NCI-H146 treated with DMSO at 0.1 percent for 48 hours (cell line): ENCODE data around the gene SLC6A17.
A peak's percentile ranks its signal among the peaks of the same experiment; 100 is the strongest.

ENCODE experiments used
- DNase-seq: peaks from one replicate; lab custom pipeline; 2025; ENCODE audit not compliant: unreplicated experiment; lab: John Stamatoyannopoulos, UW

SLC6A17 gene

GRCh38 chr1:110218137-110218536 is 67.8 kb downstream of the SLC6A17 start:
- DNase-seq = no peak

DNA sequence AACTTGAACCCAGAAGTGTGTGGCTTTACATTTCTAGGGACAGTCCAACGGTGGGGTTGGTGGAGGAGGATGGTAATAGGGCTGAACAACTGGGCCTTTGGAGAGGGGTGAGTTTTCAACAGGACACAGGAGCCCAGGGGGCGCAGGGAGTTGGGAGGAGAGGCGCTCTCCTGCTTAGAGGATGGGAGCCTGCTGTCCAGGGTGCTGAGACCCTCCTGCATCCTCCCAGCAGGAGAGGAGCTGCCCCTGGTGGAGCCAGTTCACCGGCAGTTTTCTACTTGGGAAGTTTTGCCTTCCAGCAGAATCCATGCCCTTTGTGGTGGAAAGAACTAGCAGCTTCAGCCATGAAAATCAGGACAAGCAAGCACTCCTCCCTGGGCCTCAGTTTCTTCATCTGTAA is 68.4 kb downstream of the SLC6A17 start:
- no peak for DNase-seq

DNA sequence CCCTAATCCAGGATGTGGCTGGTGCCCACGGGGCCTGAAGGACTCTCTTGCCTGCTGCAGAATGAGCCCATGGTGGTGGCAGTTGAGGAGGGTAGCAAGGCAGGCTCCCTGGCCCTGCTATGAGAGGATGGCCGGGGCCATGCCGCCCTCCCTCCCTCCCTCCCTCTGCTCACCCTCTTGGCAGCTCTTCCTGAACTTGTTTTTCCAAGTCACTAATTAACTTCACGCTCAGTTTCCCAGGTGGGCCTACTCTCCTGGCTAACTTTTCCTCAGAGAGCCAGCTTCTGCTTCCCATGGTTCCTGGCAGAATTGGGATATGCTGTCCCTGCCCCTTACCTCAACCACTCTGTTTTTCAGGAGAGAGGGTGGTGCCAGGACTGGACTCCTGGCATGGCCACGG is 70.0 kb downstream of the SLC6A17 start:
- DNase-seq = no peak

DNA sequence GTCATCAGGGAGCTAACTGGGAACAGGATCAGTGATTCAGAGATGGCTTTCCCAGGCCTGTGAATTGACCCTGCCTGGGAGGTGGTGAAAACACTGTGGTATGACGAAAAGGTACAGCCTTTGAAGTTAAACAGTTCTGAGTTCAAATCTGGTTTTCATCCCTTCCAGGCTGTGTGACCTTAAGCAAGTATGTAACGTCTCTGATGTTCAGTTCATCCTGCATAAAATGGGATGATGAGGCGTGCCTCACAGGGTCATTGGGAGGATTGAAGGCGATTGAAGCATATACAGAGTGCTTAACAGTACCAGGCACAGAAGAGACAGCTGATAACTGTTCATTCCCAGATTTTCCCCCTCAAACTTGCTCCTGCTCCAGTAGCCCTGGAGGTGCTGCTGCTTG is 70.8 kb downstream of the SLC6A17 start:
- no peak for DNase-seq

DNA sequence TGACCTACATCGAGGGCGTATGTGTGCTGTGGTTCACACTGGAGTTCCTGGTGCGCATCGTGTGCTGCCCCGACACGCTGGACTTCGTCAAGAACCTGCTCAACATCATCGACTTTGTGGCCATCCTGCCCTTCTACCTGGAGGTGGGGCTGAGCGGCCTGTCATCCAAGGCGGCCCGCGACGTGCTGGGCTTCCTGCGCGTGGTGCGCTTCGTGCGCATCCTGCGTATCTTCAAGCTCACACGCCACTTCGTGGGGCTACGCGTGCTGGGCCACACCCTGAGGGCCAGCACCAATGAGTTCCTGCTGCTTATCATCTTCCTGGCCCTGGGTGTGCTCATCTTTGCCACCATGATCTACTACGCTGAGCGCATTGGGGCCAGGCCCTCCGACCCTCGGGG is 72.8 kb downstream of the SLC6A17 start:
- no peak for DNase-seq

GRCh38 chr1:110223581-110223980 is 73.3 kb downstream of the SLC6A17 start:
- DNase-seq = no peak

DNA sequence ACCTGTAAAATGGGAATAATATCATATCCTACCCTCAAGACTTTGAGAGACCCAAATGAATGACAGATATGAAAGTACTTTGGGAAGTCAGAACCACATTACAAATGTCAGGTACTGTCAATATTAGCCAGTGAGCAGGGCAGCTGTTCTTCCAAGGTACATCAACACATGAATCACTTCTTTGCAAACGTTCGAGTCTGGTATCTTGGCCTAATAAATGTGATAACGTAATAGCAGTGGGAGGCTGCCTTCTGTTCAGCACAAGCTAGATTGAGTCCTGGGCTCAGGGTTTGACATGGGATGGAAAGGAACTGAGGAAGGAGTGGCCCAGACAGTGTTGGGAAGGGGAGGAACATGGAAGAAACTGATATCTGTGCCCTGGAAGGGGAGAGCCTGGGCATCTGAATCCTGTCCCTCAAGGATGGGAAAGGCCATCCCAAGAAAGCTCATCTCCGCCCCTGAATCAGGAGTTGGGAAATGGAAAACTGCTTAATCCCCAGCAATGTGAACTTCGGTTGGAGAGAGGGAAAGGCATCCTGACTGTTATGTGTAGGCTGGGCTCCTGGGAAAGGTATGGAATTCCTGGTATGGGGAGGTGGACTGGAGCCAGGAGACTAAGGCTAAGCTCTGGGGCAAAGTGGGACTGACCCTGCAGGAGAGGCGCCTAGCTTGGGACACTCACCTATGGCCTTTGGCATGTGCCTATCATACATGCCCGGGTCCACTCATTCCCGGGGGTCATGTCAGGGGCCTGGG is 74.1 kb downstream of the SLC6A17 start:
- DNase-seq = no peak

DNA sequence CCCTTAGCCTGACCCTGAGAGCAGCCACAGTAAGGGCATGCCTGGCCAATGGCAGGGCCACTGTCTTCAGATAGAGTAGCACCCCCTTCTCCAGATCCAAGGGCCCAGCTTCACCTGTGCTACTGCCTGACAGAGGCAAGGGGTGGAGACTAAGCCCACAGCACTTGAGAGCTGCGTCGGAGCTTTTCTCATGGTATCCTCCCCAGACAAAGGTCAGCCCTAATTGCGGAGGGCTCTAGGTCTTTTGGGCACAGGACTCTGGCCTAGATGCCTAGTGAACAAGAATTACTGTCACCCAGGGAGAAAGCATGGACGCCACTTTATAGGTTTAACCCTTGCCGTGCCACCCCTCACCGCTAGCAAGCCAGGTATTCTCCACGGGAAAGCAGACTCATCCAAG is 74.9 kb downstream of the SLC6A17 start:
- DNase-seq = no peak

DNA sequence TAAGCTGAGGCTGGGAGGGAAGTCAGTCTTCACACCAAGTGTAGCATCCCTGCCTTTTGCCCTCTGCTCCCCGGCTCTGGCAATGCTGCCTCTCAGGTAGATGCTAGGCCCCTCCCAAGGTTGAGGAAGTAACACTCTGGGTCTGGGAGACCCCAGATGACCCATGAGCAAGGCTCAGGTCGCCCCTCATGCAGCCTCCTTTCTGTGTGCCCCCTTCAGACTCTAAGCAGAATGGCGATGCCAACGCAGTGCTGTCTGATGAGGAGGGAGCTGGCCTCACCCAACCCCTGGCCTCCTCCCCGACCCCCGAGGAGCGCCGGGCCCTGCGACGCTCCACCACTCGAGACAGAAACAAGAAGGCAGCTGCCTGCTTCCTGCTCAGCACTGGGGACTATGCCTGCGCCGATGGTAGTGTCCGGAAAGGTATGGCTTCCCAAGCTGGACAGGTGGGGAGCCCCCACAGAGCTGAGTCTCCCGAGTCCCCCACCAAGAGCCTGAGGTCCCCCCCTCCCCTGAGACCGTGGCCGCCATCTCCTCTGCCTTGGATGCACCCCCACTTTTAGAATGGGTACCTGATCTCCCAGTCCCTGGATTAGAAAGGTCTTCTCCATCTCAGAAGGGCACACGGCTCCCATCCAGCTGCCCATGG is 75.6 kb downstream of the SLC6A17 start:
- no peak for DNase-seq

- no peak for DNase-seq
Measured at GRCh38 chr1:110227774-110228173, 77.5 kb downstream of the SLC6A17 start.

DNA sequence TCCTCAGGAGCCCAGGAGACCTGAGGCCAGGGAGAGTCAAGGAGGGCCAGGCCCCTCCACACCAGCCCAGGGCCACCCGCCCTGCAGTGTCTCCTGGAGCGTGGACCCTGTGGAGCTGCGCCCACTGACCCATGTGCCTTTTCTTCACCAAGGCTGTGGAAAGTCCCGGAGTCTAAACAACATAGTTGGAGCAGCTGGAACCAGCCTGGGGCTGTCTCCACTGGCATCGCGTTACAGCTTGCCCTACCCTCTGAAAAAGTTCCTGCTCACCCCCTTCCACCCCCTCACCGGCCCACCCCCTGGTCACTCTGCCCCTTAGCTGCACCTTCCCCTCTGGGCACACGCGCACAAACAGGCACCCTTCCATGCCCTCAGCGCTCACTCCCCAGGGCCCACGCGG is 78.1 kb downstream of the SLC6A17 start:
- DNase-seq = no peak

DNA sequence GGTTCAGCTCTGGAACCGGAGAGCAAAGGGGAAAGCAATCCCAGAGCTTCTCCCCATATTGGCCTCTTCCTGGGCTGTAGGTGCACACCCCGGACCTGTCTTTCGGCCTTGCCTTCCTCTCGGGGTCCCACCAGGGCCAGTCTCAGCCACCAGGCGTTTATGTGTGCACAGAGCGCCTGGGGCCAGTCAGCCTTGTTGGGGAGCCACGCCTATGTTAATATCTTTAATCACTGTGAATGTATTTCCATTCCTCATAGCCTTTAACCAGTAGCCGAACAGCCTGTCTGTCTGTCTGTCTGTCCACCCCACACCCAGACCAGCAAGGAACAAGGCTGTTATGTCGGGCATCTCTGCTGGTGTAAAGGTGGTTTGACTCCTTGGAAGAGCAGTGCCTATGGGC is 78.6 kb downstream of the SLC6A17 start:
- no peak for DNase-seq

DNA sequence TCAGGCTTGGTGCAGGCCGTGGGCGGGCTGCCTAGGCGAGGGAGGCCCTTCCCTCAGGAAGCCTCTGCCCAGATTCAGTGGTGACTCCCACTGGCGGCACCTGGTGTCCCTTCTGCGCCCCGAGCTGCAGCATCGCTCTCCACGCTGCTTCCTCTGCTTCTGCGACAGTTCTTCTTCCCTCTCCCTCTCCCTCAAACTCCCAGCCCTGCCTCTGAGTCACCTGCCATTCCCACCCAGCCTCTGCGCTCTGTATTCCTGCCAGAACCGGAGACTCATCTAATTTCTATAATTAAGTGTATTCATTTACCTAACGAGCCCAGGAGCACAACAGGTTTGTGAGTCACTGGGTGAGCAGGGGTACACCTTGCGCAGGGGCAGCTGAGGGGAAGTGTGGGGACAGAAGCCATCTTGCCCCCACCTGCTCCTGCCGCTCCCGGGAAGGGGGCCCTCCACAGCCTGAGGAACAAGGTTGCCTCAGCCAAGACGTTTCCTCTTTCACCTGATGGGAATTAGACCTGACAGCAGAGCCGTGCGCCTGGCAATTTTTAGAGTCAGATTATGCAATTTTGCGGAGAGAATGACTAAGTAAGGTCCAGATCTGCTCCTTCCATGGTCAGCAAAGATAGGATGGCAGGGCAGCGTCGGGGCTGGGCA is 79.2 kb downstream of the SLC6A17 start:
- DNase-seq = no peak

DNA sequence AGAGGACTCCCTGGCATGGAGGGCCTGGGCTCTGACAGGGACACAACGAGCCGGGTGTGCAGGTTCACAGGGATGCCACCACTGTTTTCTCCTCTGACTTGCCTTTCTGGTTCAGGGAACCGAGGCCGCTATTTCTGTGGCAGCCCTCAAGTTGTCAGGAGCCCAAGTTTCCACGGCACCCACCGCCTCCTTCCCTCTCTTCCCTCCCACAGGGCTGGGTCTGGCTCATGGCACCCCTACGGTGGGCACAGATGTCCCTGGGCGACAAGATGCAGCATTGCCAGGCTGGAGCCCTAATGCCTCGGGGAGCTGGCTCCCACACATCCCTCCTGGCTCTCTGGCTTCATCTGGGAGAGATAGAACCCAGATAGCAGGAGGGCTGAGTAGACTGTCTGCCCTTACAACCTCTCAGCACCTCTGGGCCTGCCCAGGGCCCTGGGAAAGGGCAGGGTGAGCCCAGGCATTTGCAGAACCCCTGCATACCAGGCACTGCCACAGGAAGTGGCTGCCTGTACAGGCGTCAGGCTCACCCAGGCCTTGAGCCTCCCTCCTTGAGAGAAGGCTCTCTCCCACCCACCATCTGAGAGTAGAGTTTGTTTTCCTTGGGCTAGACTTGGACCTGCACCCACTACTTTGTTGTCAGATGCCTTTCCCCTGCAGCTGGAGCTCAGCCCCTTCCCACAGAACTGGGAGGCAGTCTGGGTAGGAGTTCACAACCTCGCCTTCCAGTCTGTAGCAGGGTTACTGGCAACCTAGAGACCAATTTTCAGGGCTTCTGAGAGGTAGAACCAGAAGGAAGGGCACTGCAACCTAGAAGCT is 80.3 kb downstream of the SLC6A17 start:
- DNase-seq = no peak

- peak; percentile 92 for DNase-seq
Measured at GRCh38 chr1:110233861-110234260, 83.6 kb downstream of the SLC6A17 start.

GRCh38 chr1:110234691-110235090 is 84.4 kb downstream of the SLC6A17 start:
- DNase-seq = no peak

GRCh38 chr1:110235181-110235833 is 85.0 kb downstream of the SLC6A17 start:
- DNase-seq = no peak

DNA sequence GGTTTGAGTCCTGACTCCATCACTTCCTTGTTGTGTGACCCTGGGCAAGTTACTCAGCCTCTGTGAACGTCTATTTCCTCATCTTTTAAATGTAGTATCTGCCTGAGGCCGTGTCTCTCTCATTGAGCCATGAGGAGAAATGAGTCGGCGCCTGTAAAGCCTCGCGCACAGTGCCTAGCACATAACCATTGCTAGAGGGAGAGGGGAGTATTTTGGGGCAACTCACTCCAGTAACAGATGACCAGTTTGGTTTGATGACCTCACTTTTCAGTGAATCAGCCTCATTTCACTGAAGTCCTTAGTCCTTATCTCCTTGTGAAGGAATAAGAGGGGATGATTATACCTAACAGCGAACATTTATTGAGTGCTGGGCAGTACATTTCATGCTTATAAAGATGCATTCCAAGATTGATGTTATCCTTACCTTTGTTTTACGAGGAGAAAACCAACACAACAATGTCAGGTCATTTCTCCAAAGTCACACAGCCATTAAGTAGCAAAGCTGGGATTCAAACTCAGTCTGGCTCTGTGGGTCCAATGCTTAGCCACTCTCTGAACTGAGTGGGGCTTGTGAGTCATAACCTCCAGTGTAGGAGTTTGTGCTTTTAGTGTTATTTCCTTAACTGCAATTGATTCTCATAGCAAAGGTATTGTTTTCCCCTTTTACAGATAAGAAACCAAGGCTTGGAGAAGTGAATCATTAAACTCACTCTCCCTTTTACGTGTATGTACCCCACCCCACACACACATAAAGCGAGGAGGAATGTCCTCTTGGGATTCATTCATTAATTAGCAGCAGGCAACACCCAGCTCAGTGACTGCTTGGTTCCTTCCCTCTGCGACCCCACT is 85.8 kb downstream of the SLC6A17 start:
- DNase-seq = no peak

GRCh38 chr1:110237386-110238152 is 87.3 kb downstream of the SLC6A17 start:
- no peak for DNase-seq
